ENCODE results near the gene ARHGEF28. TPM values are rescaled to one million over a fixed set of nuclear protein-coding genes. Genes with fewer than 3 reads are reported as not detected.

Gene ARHGEF28
- total RNA-seq, 1 experiment from 2014 or later, result 0.42 TPM

- DNase-seq, result no peak
- H3K36me3 ChIP-seq (replicated peaks; ENCODE audit: control insufficient read depth, insufficient read depth, low read length), result no peaks in the 10 kb centered on the region
- no peaks in the 10 kb centered on the region for H3K27me3 ChIP-seq (ENCODE audit: control insufficient read depth, insufficient read depth, low read length)
- no peak overlapping the region for H3K4me3 ChIP-seq (ENCODE audit: insufficient read depth, low read depth, low read length)
Observed at GRCh38 chr5:73821003-73821402, 195.0 kb downstream of the ARHGEF28 start.

GRCh38 chr5:73822278-73822988 is 196.4 kb downstream of the ARHGEF28 start:
- no peaks in the 10 kb centered on the region for H3K36me3 ChIP-seq (replicated peaks; ENCODE audit: control insufficient read depth, insufficient read depth, low read length)
- no peak for DNase-seq
- no peaks in the 10 kb centered on the region for H3K27me3 ChIP-seq (ENCODE audit: control insufficient read depth, insufficient read depth, low read length)
- H3K4me3 ChIP-seq (ENCODE audit: insufficient read depth, low read depth, low read length), result no peak overlapping the region

- Histone ChIP-seq H3K27me3 (ENCODE audit: control insufficient read depth, insufficient read depth, low read length) (no peaks in the 10 kb centered on the region), H3K4me3 (ENCODE audit: insufficient read depth, low read depth, low read length) (no peak overlapping the region), H3K36me3 (replicated peaks; ENCODE audit: control insufficient read depth, insufficient read depth, low read length) (no peaks in the 10 kb centered on the region)
- DNase-seq, result no peak
Observed at GRCh38 chr5:73822989-73823339, 197.0 kb downstream of the ARHGEF28 start.

- Histone ChIP-seq H3K36me3 (replicated peaks; ENCODE audit: control insufficient read depth, insufficient read depth, low read length) (no peaks in the 10 kb centered on the region), H3K4me3 (ENCODE audit: insufficient read depth, low read depth, low read length) (no peak overlapping the region), H3K27me3 (ENCODE audit: control insufficient read depth, insufficient read depth, low read length) (no peaks in the 10 kb centered on the region)
- no peak for DNase-seq
Observed at GRCh38 chr5:73823508-73823925, 197.5 kb downstream of the ARHGEF28 start.

GRCh38 chr5:73825199-73825598 is 199.2 kb downstream of the ARHGEF28 start:
- no peaks in the 10 kb centered on the region for H3K36me3 ChIP-seq (replicated peaks; ENCODE audit: control insufficient read depth, insufficient read depth, low read length)
- no peak for DNase-seq
- no peaks in the 10 kb centered on the region for H3K27me3 ChIP-seq (ENCODE audit: control insufficient read depth, insufficient read depth, low read length)
- H3K4me3 ChIP-seq (ENCODE audit: insufficient read depth, low read depth, low read length), result no peak overlapping the region

GRCh38 chr5:73825736-73826135 is 199.7 kb downstream of the ARHGEF28 start:
- DNase-seq, result no peak
- Histone ChIP-seq H3K4me3 (ENCODE audit: insufficient read depth, low read depth, low read length) (no peak overlapping the region), H3K27me3 (ENCODE audit: control insufficient read depth, insufficient read depth, low read length) (no peaks in the 10 kb centered on the region), H3K36me3 (replicated peaks; ENCODE audit: control insufficient read depth, insufficient read depth, low read length) (no peaks in the 10 kb centered on the region)

GRCh38 chr5:73826301-73827105 is 200.5 kb downstream of the ARHGEF28 start:
- H3K27me3 ChIP-seq (ENCODE audit: control insufficient read depth, insufficient read depth, low read length), result no peaks in the 10 kb centered on the region
- H3K4me3 ChIP-seq (ENCODE audit: insufficient read depth, low read depth, low read length), result no peak overlapping the region
- DNase-seq, result peak; percentile 9
- no peaks in the 10 kb centered on the region for H3K36me3 ChIP-seq (replicated peaks; ENCODE audit: control insufficient read depth, insufficient read depth, low read length)

- no peak for DNase-seq
- Histone ChIP-seq H3K27me3 (ENCODE audit: control insufficient read depth, insufficient read depth, low read length) (no peaks in the 10 kb centered on the region), H3K36me3 (replicated peaks; ENCODE audit: control insufficient read depth, insufficient read depth, low read length) (no peaks in the 10 kb centered on the region), H3K4me3 (ENCODE audit: insufficient read depth, low read depth, low read length) (no peak overlapping the region)
Observed at GRCh38 chr5:73827106-73827450, 201.1 kb downstream of the ARHGEF28 start.

GRCh38 chr5:73828465-73828864 is 202.5 kb downstream of the ARHGEF28 start:
- Histone ChIP-seq H3K4me3 (ENCODE audit: insufficient read depth, low read depth, low read length) (no peak overlapping the region), H3K36me3 (replicated peaks; ENCODE audit: control insufficient read depth, insufficient read depth, low read length) (no peaks in the 10 kb centered on the region), H3K27me3 (ENCODE audit: control insufficient read depth, insufficient read depth, low read length) (no peaks in the 10 kb centered on the region)
- DNase-seq, result no peak

- Histone ChIP-seq H3K4me3 (ENCODE audit: insufficient read depth, low read depth, low read length) (no peak overlapping the region), H3K27me3 (ENCODE audit: control insufficient read depth, insufficient read depth, low read length) (no peaks in the 10 kb centered on the region), H3K36me3 (replicated peaks; ENCODE audit: control insufficient read depth, insufficient read depth, low read length) (no peaks in the 10 kb centered on the region)
- DNase-seq, result no peak
Observed at GRCh38 chr5:73830646-73831045, 204.7 kb downstream of the ARHGEF28 start.

GRCh38 chr5:73831066-73831465 is 205.1 kb downstream of the ARHGEF28 start:
- no peak overlapping the region for H3K4me3 ChIP-seq (ENCODE audit: insufficient read depth, low read depth, low read length)
- H3K36me3 ChIP-seq (replicated peaks; ENCODE audit: control insufficient read depth, insufficient read depth, low read length), result no peaks in the 10 kb centered on the region
- H3K27me3 ChIP-seq (ENCODE audit: control insufficient read depth, insufficient read depth, low read length), result no peaks in the 10 kb centered on the region
- no peak for DNase-seq

GRCh38 chr5:73834693-73835092 is 208.7 kb downstream of the ARHGEF28 start:
- Histone ChIP-seq H3K27me3 (ENCODE audit: control insufficient read depth, insufficient read depth, low read length) (no peaks in the 10 kb centered on the region), H3K36me3 (replicated peaks; ENCODE audit: control insufficient read depth, insufficient read depth, low read length) (no peaks in the 10 kb centered on the region), H3K4me3 (ENCODE audit: insufficient read depth, low read depth, low read length) (no peak overlapping the region)
- DNase-seq, result no peak

- DNase-seq, result no peak
- Histone ChIP-seq H3K36me3 (replicated peaks; ENCODE audit: control insufficient read depth, insufficient read depth, low read length) (no peaks in the 10 kb centered on the region), H3K4me3 (ENCODE audit: insufficient read depth, low read depth, low read length) (no peak overlapping the region), H3K27me3 (ENCODE audit: control insufficient read depth, insufficient read depth, low read length) (no peaks in the 10 kb centered on the region)
Observed at GRCh38 chr5:73835726-73836125, 209.7 kb downstream of the ARHGEF28 start.

- Histone ChIP-seq H3K4me3 (ENCODE audit: insufficient read depth, low read depth, low read length) (no peak overlapping the region), H3K27me3 (ENCODE audit: control insufficient read depth, insufficient read depth, low read length) (no peaks in the 10 kb centered on the region), H3K36me3 (replicated peaks; ENCODE audit: control insufficient read depth, insufficient read depth, low read length) (no peaks in the 10 kb centered on the region)
- no peak for DNase-seq
Observed at GRCh38 chr5:73836607-73837006, 210.6 kb downstream of the ARHGEF28 start.

- H3K36me3 ChIP-seq (replicated peaks; ENCODE audit: control insufficient read depth, insufficient read depth, low read length), result no peaks in the 10 kb centered on the region
- no peak for DNase-seq
- no peaks in the 10 kb centered on the region for H3K27me3 ChIP-seq (ENCODE audit: control insufficient read depth, insufficient read depth, low read length)
- no peak overlapping the region for H3K4me3 ChIP-seq (ENCODE audit: insufficient read depth, low read depth, low read length)
Observed at GRCh38 chr5:73838901-73839300, 212.9 kb downstream of the ARHGEF28 start.

Measured in H7 (cell line).